Neutrophil (primary cell): ENCODE results near the gene NOL3.

ENCODE experiments used
- H3K27ac ChIP-seq: fragments of 200-600 bp; sonication (generic); 2 replicates; pipeline ENCODE4 v1.5.1; 2016; ENCODE audit warnings: mild to moderate bottlenecking, moderate library complexity
- H3K27me3 ChIP-seq: fragments of 200-600 bp; sonication (generic); 2 replicates; pipeline ENCODE4 v1.6.0; 2016; ENCODE audit warnings: mild to moderate bottlenecking
- H3K36me3 ChIP-seq: fragments of 200-600 bp; sonication (generic); 2 replicates; pipeline ENCODE4 v1.5.1; 2017
- H3K4me1 ChIP-seq, 2 experiments: fragments of 200-600 bp in 1 of 2; sonication (generic) in 1 of 2; 1 replicate in 1 of 2; 2 replicates in 1 of 2; pipeline versions ENCODE4 v1.5.1 to v1.6.1; 2013 to 2016; ENCODE audit warnings: low read depth in 1 of 2, low read length in 1 of 2, mild to moderate bottlenecking in 1 of 2, moderate library complexity in 1 of 2; ENCODE audit not compliant: control insufficient read depth in 1 of 2, insufficient read depth in 1 of 2
- H3K4me3 ChIP-seq, 2 experiments: fragments of 200-600 bp in 1 of 2; sonication (generic) in 1 of 2; 1 replicate in 1 of 2; 2 replicates in 1 of 2; pipeline ENCODE4 v1.5.1; 2013 to 2016; ENCODE audit warnings: low read depth in 1 of 2, low read length in 1 of 2, mild to moderate bottlenecking in 1 of 2, moderate library complexity in 1 of 2
- H3K9me3 ChIP-seq: fragments of 200-600 bp; sonication (generic); 2 replicates; pipeline ENCODE4 v1.5.1; 2016
- TF ChIP-seq, protein P1 (sequence below): fragments of 200-600 bp; sonication (generic); IDR thresholded peaks from 2 replicates; pipeline ENCODE4 v1.5.1; 2016; ENCODE audit warnings: antibody characterized with exemption

NOL3 gene

DNA sequence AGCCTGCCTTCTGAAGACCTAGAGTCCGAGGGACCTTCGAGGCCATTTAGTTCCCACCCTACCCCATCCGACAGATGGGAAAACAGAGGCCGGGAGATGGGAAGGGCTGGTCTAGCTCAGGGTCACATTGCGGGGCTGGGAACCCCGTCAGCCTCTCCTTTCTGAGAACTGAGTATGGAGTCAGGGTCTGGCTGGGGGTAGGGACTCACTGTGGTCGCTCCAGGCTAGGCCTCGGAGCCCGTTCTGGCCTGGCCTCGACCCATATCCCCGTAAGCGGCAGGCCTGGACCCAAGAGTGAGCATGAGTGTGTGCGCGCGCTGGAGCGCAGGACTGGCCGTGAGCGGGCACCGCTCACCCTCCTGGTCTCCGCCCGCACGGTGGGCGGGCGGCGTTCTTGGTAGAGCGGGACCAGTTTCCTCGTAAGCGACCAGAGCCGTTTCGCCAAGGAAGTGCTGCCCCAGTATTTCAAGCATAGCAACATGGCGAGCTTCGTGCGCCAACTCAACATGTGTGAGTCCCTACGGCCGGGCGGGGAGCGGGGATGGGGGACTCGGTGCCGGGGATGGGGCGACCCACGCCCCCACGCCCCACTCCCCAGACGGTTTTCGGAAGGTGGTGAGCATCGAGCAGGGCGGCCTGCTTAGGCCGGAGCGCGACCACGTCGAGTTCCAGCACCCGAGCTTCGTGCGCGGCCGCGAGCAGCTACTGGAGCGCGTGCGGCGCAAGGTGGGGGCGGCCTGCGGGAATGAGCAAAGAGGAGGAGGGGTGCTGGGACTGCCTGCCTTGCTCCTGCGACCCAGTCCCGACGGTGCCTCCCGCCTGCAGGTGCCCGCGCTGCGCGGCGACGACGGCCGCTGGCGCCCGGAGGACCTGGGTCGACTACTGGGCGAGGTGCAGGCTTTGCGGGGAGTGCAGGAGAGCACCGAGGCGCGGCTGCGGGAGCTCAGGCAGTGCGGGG lies 4.9 kb upstream of the NOL3 start:
- H3K4me3 ChIP-seq, result no peak overlapping the region
- H3K4me1 ChIP-seq, result peaks cover 39 to 59% of the 10 kb centered on the region in 2 experiments
- peaks cover 95% of the 10 kb centered on the region for H3K27me3 ChIP-seq
- H3K36me3 ChIP-seq, result no peaks in the 10 kb centered on the region
- TF ChIP-seq, protein P1, sequence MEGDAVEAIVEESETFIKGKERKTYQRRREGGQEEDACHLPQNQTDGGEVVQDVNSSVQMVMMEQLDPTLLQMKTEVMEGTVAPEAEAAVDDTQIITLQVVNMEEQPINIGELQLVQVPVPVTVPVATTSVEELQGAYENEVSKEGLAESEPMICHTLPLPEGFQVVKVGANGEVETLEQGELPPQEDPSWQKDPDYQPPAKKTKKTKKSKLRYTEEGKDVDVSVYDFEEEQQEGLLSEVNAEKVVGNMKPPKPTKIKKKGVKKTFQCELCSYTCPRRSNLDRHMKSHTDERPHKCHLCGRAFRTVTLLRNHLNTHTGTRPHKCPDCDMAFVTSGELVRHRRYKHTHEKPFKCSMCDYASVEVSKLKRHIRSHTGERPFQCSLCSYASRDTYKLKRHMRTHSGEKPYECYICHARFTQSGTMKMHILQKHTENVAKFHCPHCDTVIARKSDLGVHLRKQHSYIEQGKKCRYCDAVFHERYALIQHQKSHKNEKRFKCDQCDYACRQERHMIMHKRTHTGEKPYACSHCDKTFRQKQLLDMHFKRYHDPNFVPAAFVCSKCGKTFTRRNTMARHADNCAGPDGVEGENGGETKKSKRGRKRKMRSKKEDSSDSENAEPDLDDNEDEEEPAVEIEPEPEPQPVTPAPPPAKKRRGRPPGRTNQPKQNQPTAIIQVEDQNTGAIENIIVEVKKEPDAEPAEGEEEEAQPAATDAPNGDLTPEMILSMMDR, result no peak
- no peaks in the 10 kb centered on the region for H3K9me3 ChIP-seq
- H3K27ac ChIP-seq, result no peak overlapping the region

GRCh38 chr16:67166110-67166547 lies 4.2 kb upstream of the NOL3 start:
- Histone ChIP-seq H3K27me3 (peaks cover 100% of the 10 kb centered on the region), H3K36me3 (no peaks in the 10 kb centered on the region)
- TF ChIP-seq, protein P1, result no peak

DNA sequence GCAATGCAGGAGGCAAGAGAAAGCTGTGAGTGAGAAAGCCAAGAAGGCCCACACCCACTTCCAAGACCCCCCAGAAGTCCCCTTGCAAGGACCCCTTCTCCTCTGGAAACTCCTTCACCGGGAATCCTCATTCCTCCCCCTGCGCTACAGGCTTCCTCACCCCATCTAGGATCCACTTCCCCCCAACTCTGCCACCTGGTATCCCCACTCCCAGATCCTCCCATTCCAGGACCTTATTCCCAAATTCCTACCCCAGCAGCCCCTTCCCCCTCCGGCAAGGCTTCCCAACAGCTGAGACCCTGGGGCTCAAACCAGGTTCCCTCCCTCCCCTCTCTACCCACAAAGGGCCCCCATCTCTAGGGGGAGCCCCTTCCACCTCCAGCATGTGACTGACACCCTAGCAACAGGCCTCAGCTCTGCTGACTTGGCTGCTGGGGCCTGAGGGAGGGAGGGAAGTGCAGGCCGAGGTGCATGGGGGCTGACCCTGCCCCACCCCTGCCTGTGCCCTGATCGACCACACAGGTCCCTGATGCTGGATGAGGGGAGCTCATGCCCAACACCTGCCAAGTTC lies 3.7 kb upstream of the NOL3 start:
- H3K27me3 ChIP-seq, result peaks cover 100% of the 10 kb centered on the region
- TF ChIP-seq, protein P1, result no peak
- H3K27ac ChIP-seq, result no peak overlapping the region
- H3K4me3 ChIP-seq, result no peak overlapping the region
- H3K4me1 ChIP-seq, result peaks cover 28 to 50% of the 10 kb centered on the region in 2 experiments
- H3K36me3 ChIP-seq, result no peaks in the 10 kb centered on the region
- no peaks in the 10 kb centered on the region for H3K9me3 ChIP-seq

More at GRCh38 chr16:67166110-67166547, 4.2 kb upstream of the NOL3 start:
- H3K27ac ChIP-seq, result no peak overlapping the region
- H3K4me3 ChIP-seq, result no peak overlapping the region
- peaks cover 32 to 56% of the 10 kb centered on the region in 2 experiments for H3K4me1 ChIP-seq
- H3K9me3 ChIP-seq, result no peaks in the 10 kb centered on the region

DNA sequence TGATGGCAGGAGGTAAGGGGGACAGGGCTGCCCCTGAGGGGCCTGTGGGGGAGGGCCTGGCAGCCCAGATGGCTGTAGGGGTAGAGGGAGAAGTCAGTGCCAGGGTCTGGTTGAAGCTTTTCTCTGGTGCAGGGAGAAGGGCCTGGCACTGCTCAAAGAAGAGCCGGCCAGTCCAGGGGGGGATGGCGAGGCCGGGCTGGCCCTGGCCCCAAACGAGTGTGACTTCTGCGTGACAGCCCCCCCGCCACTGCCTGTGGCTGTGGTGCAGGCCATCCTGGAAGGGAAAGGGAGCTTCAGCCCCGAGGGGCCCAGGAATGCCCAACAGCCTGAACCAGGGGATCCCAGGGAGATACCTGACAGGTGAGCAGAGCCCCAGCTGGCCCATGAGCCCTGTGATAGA lies 2.8 kb upstream of the NOL3 start:
- Histone ChIP-seq H3K4me3 (no peak overlapping the region), H3K9me3 (no peaks in the 10 kb centered on the region), H3K36me3 (no peaks in the 10 kb centered on the region), H3K27me3 (peaks cover 100% of the 10 kb centered on the region), H3K27ac (no peak overlapping the region), H3K4me1 (peaks cover 29 to 46% of the 10 kb centered on the region in 2 experiments)
- TF ChIP-seq, protein P1, result no peak

DNA sequence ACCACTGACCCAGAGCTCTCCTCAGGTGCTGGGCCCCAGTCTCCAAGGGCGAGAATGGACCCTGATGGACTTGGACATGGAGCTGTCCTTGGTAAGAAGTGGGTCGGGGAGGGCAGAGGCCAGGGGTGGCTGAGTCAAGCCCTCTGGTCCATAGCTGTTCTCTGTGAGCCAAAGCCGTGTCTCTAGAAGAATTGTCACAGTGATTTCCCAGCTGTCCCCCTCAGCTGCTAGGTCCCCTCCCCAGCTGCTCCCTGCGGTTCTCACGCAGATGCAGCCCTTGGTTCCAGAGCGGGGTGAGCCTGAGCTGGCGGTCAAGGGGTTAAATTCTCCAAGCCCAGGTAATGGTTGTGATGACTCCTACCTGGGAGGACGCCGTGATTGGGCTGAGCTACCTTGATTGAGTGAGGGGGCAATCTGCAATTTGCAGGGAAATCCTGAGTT lies 1.3 kb upstream of the NOL3 start:
- peaks cover 100% of the 10 kb centered on the region for H3K27me3 ChIP-seq
- TF ChIP-seq, protein P1, result no peak
- H3K4me1 ChIP-seq, result peaks cover 29 to 42% of the 10 kb centered on the region in 2 experiments
- H3K36me3 ChIP-seq, result no peaks in the 10 kb centered on the region
- no peaks in the 10 kb centered on the region for H3K9me3 ChIP-seq
- no peak overlapping the region for H3K4me3 ChIP-seq
- no peak overlapping the region for H3K27ac ChIP-seq
